Omental fat pad (tissue), 4 donors: Measurements from ENCODE around the gene JOSD1. TPM values are rescaled to one million over a fixed set of nuclear protein-coding genes. Genes with fewer than 3 reads are reported as not detected.
A peak's percentile ranks its signal among the peaks of the same experiment; 100 is the strongest.

Experiments used
- ATAC-seq: fragments of 150-250 bp; one replicate; pipeline ENCODE4 v1.9.1; 2016; ENCODE audit warnings: mild to moderate bottlenecking, moderate library complexity; ENCODE audit not compliant: low FRiP score
- DNase-seq: peaks from one replicate; pipeline ENCODE4 v3.0.0-alpha.2; 2019; ENCODE audit warnings: low spot score
- total RNA-seq, 4 donors: library from RNA; depleted of rRNA; stranded (reverse); fragments of >200 nt; gene quantifications; one replicate each; pipeline ENCODE4 v1.1.0, GENCODE V29; 2016
- TF ChIP-seq, protein P1 (sequence below), 3 donors: fragments of 450-650 bp; IDR thresholded peaks; one replicate each; pipeline ENCODE4 v1.5.1; 2016 to 2017; ENCODE audit warnings: antibody characterized with exemption in 3 of 3, mild to moderate bottlenecking in 3 of 3, moderate library complexity in 2 of 3

Gene JOSD1
- total RNA-seq, result 100 to 1,000 TPM in 1 of 4 donors, 10 to 100 TPM in 3; 61.9 to 130 (median 66.3) TPM

DNA sequence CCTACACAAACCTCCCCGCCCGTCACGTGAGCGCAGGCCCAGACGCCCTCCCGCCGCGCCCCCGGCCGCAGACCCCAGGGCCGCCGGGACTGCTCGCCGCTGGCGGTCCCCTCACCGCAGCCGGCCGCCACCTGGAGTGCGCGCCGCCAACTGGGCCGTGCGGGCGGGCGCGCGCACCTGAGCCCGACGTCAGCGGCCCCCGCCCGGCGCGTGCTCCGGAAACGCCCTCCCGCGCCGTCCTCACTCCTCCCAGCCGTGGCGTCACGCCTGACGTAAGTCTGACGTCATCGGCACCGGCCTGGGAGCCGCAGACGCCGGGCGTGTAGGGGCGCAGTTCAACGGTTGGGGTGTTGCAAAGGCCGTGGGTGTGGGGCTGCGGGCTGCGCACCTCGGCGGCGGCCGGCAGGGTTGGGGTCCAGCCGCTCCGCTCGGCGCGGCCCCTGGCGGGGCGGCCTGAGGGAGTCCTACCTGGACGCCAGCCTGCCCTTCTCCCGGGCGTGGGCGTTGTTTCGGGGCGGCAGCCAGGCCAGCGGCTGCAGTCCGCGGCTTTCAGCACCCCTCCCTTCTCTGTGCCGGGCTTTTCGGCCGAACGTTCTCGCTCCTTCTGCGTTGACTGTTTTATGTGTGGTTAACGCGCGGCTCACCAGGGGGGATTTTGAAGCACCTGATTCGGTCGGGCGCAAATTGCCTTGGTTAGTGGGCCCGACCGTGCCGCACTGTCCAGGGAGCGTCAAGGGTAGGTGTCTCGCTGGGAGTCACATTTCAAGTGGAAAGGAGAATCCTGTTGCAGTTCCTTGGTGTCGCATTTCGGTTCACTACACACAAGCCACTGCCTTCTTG, at the start of gene JOSD1:
Gene JOSD1 (minus strand): TSS at position 155 of the 840 bp plus-strand sequence. CDS start 956 bp downstream, outside the sequence.
- peak; percentile 95 for DNase-seq
- TF ChIP-seq, protein P1, sequence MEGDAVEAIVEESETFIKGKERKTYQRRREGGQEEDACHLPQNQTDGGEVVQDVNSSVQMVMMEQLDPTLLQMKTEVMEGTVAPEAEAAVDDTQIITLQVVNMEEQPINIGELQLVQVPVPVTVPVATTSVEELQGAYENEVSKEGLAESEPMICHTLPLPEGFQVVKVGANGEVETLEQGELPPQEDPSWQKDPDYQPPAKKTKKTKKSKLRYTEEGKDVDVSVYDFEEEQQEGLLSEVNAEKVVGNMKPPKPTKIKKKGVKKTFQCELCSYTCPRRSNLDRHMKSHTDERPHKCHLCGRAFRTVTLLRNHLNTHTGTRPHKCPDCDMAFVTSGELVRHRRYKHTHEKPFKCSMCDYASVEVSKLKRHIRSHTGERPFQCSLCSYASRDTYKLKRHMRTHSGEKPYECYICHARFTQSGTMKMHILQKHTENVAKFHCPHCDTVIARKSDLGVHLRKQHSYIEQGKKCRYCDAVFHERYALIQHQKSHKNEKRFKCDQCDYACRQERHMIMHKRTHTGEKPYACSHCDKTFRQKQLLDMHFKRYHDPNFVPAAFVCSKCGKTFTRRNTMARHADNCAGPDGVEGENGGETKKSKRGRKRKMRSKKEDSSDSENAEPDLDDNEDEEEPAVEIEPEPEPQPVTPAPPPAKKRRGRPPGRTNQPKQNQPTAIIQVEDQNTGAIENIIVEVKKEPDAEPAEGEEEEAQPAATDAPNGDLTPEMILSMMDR (IDR thresholded peaks at IDR 0.05), result no peak
- peak; percentile 56 for ATAC-seq

DNA sequence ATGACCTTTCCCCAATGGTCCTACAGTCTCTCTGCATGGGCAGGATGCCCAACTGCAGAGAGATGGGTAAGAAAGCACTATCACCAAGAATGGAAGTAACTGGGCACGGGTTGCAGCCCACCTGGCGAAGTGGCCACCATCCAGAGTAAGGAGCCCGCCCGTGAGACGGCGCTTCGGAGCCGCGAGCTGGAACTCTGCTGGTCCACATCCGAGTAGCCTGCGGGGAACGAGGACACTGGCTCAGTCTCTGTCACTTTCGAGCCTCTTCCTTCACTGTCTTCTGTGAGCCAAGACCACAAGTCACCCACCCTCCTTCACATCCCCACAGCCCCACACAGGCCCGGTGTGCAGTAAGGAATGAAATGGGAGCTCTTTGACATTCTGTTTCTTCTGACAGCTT, 49.4 kb upstream of the JOSD1 start:
- DNase-seq (no peak), ATAC-seq (no peak)
- TF ChIP-seq, protein P1 (IDR thresholded peaks at IDR 0.05), result no peak

DNA sequence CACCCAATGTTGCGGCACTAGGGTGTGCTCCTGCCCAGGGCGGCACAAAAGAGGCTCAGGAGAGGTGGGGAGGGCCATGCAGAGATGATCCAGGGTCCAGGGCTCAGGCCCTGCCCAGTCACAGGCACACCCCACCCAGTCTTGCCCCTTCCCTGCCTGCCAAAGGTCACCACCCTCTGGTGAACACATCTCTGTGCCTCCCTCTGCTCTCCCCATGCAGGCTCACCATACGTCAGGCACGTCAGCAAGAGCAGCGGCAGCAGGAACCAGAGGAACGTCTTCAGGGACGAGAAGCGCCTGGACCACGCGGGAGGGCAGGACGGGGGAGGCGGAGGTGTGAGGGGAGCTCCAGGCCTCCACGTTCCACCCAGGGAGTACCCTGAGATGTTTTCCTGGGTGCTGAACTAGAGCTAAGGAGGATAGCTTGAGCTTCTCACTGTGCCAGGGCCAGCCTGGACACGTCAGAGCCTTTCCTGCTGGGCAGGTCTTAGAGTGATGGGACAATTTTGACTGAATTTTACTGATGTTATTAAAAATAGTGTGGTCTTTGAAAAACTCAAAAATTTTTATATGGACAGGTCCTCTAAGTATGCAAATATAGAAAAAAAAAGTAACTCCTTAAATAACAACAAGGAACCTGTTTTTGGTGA, 47.9 kb upstream of the JOSD1 start:
- TF ChIP-seq, protein P1 (IDR thresholded peaks at IDR 0.05), result no peak
- ATAC-seq (no peak), DNase-seq (no peak)

DNA sequence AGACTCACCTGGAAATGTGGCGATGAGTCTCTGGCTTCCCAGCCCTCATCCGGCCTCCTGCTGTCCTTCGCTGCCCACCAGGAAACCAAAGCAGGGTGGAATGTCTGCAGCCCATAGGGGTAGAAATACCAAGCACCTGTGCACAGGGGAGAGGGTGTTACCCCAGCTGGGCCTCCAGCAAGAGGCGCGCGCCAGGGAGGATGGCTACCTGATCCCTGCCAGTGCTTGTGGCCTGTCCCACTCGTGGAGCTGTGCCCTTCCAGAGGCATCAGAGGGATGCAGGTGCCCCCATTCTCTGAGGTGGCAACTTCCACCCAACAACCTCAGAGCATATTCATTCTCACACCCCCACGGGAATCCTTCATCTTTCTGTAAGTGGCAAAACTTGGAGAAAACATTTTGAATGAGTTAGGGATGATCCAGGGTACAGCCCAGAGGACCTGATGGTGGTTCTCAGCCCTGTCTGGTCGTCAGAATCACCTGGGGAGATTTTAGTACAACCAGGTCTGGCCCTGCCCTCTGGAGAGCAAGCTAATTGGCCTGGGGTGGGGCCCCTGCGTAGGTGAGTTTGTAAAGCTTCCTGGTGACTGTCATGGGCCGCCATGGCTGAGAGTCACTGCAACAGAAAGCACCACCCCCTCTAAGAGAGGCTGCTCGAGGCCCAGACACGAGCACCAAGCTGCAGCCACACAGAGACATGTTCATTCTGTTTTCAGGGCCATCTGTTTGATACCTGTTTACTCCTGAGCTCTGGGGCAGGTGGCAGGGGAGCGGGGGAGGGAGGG, 45.1 kb upstream of the JOSD1 start:
- no peak for DNase-seq
- TF ChIP-seq, protein P1 (IDR thresholded peaks at IDR 0.05), result no peak
- no peak for ATAC-seq

DNA sequence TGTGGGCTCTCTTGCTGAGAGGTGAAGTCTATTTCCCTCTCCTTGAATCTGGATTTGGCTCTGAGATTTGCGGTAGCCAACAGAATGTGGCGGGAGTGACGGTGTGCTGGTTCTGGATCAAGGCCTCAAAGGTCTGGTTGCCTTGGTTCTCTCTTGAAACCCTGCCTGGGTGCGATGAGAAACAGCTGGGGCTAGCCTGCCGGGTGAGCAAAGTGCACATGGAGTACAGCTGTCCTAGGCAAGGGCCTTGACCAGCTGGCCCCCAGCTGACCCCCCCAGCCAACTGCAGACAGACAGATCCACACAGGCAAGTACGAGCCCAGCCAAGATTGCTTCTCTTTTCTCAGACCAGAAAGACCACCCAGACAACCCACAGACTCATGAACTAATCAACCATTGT, 44.2 kb upstream of the JOSD1 start:
- TF ChIP-seq, protein P1 (IDR thresholded peaks at IDR 0.05), result no peak
- DNase-seq (no peak), ATAC-seq (no peak)

DNA sequence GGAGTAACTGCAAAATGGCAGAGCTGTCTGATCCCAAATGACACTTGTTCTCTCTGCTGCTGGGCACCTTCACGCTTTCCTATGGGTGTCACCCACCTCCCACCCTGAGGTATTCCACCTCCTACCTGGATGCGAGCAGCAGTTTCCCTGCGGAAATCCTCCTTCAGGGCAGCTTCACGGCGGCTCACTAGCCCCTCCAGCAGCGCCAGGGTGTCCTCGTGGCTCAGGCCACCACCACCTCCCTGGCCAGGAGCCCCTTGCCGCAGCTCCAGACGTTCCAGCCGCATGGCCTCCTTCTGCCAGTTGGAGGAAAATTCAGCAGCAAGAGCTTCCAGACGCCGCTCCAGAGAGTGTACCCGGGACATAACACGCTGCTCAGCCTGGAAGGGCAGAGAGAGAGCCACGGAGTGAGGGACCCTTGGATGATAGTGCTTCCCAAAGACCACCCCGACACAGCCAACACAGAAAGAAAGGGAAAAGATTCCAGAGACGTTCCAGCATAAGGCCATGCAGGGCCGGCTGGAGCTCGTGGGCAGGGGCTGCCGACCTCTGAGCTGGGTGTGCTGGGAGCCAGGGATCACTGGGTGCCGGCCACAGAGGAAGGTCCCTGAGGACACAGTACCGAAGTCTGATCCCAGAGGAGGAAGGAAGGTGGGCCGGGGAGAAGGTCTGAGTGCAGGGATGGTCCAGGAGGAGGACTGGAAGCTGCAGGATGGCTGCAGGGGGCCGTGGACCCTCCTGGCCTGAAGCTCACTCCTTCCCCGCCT, 41.6 kb upstream of the JOSD1 start:
- ATAC-seq, result no peak
- no peak for DNase-seq

More for the DNA sequence above, 41.6 kb upstream of the JOSD1 start:
- TF ChIP-seq, protein P1 (IDR thresholded peaks at IDR 0.05), result no peak
